Activated T-cell treated with anti-CD3 and anti-CD28 coated beads for 48 hours (primary cell): ENCODE measurements around the gene NRROS.
A peak's percentile ranks its signal among the peaks of the same experiment; 100 is the strongest.

Experiments
- DNase-seq: peaks from one replicate; pipeline ENCODE4 v3.0.0-alpha.2; 2020; ENCODE audit warnings: low read depth

NRROS gene

DNA sequence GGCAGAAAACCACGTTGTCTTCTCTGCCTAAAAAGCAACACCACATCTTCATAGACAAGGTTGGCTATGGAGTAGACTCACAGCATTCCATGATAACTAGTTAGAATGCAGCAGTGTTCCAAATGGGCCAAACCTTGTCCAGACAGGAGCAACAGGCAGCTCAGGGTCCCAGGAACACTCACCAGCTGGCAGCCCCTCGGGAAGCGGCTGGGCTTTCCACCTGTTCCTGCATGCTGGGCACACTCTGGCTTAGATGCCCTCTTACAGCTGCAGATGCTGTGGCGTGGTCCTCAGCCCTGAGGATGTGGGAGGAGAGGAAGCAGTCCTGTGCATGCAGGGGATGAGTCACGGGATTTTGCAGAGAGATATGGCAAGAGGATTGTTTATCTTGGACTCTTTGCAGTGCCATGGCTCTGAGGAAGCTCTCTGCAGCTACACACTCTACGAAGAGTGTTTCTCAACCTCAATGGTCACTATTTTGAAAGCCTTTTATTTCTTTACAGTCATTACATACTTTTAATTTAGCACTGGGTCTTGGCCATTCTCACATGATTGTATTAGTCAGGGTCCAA, 11.3 kb downstream of the NRROS start:
- no peak for DNase-seq

DNA sequence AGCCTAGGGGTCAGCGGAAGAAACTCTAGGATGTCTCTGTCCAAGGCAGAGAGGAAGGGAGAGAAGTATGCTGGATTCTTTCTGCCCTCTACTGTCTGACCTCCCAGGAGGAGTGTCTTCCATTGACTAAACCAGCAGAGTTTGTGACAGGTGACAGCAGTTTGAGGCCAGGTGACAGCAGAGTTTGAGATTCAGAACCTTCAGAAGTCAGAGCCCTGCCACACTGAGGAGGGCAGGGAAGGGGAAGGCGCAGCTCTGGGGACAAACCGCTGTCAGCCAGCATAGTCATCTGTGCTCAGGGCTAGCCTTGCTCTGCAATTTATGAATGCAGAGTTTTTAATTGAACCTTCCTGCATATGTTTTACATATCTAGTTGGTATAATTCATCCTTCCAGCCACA, 12.3 kb downstream of the NRROS start:
- no peak for DNase-seq

DNA sequence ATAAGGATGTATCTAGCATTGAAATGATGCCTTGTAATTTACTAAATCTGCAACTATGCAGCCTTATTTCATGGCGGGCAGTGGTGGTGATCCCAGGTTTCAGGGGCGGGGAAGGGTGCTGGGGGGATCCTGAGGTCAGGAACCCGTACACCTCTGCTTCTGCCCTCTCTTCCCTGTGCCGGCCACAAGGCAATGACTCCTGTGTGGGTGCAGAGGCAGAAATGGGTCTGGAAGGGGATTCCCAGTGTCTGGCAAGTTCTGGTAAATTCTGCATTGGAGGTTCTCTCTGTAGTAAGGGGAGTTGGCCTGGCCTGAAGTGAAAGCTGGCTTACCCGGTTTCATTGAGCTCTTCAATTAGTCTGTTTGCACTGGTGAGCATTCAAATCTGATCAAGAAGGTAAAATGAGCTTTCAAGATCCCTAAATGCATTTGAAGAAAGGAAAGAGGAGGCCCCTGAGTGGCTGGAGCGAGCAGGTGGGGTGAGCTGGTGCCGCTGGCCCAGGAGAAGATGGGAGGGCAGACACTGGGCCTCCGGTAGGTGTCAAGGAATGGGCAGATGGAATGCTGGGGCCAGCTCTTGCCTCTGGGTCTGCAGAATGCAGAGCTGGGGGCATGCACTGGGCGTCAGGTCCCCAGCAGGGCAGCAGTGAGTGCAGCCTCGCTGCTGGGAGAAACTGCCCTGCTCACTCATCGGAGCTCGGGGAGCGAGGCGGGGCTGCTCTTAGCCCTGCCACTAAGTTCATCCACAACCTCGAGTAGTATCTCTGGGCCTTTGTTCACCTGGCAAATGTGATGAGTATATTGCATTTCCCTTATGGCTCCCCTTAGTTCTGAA, 13.7 kb downstream of the NRROS start:
- DNase-seq: no peak

DNA sequence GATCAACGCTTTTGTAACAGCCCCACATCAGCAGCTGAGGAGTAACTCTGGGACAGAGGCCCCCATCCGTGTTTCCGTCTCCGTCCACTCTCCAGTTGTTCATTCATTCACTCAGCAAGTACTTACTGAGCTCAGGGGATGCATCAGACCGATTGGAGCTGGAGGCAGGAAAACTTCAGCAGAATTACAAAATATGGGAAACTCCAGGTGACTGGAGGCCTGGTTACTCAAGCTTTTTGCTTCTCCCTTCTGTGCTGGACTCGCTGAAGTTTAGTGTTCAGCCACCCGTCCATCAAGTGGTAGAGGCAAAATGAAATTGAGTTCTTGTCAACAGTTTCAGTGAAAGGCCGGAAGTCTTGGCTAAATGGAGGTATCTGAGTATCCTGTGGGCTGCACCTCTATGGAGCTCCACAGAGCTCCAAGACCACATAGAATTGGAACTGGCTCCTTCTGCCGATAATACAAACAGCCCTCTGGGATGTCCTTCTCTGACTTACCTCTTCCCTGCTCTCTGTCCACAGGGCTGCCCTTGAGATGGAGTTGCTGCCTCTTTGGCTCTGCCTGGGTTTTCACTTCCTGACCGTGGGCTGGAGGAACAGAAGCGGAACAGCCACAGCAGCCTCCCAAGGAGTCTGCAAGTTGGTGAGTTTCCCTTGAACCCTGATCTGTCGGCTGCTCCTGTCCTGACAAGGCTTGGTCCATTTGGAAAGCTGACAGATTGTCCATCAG, 14.7 kb downstream of the NRROS start:
- no peak for DNase-seq

DNA sequence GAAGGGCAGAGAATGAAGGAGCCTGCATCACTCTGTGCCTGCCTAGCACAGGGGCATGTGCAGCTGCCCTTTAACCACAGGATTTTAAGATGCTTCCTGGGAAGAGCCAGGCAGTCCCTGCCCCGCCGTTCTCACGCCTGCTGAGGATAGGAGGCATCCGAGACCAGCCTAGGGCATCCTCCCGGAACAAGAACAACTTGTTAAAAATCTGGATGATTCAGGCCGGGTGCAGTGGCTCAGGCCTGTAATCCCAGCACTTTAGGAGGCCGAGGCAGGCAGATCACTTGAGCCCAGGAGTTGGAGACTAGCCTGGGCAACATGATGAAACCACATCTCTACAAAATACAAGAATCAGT, 15.2 kb downstream of the NRROS start:
- no peak for DNase-seq

DNA sequence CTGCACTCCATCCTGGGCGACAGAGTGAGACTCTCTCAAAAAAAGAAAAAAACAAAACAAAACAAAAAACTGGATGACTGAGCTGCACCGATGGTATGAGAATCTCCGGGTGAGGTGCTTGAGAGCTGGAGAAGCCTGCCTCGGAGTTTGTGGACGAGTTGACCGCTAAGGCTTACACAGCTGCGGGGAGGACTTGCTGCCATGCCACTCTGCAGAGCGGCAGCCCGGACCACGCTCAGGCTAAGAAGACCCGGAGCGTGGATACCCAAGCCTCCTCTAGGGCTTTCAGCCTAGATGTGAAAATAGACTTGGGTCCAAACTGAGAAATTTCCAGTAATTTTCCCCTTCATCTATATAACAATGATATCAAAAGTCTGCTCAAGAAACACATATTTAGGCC, 16.0 kb downstream of the NRROS start:
- no peak for DNase-seq

DNA sequence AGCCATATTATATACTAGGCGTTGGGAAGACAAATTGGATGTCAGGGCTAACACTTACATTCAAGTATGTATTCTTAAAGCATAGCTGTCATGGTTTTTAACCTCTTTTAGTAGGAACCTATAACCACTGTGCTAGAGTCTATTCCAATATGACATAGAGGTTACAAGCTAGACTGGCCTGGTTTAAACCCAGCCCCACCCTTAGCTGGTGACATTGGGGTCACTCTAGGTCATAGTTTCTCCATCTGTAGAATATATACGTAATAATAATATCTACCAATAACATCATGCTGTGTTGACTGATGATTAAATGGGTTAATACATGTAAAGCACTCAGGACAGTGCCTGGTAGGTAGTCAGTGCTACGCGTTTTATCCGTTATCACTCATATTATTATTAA, 16.7 kb downstream of the NRROS start:
- no peak for DNase-seq

DNA sequence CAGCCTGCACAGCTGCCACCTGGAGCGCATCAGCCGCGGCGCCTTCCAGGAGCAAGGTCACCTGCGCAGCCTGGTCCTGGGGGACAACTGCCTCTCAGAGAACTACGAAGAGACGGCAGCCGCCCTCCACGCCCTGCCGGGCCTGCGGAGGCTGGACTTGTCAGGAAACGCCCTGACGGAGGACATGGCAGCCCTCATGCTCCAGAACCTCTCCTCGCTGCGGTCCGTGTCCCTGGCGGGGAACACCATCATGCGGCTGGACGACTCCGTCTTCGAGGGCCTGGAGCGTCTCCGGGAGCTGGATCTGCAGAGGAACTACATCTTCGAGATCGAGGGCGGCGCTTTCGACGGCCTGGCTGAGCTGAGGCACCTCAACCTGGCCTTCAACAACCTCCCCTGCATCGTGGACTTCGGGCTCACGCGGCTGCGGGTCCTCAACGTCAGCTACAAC, 20.4 kb downstream of the NRROS start:
- DNase-seq: no peak

DNA sequence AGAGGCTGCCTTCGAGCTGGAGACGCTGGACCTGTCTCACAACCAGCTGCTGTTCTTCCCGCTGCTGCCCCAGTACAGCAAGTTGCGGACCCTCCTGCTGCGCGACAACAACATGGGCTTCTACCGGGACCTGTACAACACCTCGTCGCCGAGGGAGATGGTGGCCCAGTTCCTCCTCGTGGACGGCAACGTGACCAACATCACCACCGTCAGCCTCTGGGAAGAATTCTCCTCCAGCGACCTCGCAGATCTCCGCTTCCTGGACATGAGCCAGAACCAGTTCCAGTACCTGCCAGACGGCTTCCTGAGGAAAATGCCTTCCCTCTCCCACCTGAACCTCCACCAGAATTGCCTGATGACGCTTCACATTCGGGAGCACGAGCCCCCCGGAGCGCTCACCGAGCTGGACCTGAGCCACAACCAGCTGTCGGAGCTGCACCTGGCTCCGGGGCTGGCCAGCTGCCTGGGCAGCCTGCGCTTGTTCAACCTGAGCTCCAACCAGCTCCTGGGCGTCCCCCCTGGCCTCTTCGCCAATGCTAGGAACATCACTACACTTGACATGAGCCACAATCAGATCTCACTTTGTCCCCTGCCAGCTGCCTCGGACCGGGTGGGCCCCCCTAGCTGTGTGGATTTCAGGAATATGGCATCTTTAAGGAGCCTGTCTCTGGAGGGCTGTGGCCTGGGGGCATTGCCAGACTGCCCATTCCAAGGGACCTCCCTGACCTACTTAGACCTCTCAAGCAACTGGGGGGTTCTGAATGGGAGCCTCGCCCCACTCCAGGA, 21.1 kb downstream of the NRROS start:
- no peak for DNase-seq

DNA sequence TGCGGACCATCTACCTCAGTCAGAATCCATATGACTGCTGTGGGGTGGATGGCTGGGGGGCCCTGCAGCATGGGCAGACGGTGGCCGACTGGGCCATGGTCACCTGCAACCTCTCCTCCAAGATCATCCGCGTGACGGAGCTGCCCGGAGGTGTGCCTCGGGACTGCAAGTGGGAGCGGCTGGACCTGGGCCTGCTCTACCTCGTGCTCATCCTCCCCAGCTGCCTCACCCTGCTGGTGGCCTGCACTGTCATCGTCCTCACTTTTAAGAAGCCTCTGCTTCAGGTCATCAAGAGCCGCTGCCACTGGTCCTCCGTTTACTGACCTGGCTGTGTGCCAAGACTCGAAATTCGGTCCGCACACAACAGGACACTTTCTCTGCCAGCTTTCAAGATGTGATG, 21.9 kb downstream of the NRROS start:
- no peak for DNase-seq

DNA sequence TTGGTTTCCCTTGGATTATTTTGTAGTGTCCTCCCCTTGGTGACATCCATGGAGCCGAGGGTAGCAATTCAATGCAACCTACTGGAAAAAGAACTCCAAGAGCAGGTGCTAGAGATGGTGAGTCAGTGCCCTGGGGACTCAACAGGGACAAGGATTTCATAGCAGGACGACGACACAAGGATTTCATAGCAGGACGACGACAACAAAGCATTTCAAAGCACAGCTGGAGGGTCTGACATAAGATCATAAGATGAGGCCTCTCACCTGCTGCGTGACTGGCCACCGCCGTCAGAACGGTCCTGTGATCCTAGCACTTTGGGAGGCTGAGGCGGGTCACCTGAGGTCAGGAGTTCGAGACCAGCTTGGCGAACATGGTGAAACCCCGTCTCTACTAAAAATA, 22.5 kb downstream of the NRROS start:
- DNase-seq: no peak

DNA sequence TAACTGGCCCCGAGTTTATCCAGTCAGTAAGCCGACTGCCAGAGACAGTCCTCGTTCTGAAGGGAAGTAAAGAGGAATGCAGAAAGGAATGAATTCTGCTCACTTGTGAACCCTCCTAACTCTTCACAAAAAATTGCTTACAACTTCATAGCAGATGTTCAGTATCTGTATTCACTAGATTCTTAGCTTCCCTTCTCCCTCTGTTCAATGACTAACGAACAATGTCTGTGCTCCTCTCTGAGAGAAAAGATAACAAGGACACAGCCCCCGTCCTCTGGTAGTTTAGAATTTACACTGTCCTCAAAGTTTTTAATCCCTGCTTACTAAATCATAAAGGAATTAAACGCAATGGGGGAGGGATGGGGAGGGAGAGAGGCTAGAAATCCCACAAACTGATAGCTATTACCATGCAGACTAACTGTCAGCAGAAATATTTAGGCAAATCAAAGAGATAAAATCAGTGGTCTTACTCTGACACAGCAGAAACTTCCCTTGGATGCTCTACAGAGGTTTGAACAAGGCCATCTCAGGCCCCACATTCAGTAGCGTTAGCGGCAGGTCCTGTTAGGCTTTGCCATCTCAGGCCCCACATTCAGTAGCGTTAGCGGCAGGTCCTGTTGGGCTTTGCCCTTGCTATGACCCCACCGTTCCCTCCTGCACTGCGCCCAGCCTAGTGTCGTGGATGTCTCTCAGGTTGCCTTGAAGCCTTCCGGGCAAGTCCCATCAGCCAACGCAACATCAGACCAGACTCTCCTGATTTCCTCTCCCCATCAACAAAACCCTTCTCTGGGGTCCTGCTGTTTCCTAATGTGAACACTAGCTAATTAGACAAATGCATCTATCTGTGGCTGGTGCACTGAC, 23.4 kb downstream of the NRROS start:
- DNase-seq: no peak

DNA sequence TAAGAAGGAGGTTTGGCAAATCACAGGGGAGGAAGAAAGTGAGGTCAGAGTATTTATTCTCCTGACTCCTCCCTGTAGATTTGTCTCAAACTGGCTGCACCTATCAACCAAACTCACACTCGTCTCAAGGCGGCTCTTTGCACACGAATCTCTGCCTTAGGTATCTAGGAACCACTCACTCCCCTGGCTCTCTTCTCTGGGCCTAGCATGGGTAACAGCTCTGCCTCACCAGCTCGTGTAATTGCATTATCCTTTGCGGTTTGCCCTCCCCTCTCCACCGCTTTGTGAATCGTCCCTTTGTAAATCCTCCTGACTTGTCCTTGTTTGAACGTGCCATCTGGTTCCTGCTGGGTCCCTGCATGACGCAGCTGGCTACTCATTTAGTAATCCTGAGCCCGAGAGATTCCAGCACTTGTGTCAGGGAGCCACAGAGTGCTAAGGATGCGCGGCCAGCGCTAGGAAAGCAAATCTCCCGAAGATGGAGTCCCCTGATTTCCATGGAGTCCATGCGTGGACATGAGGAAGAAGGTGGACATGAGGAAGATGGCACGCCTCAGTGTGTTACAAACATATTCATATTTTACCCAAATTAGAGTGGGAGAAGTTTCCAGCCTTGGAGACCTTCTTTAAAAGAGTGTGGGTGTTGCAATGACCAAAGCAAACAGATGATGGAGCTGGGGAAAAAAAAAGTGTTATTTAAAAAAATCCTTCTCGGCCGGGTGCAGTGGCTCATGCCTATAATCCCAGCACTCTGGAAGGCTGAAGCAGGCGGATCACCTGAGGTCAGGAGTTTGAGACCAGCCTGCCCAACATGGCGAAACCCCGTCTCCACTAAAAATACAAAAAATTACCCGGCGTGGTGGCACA, 26.7 kb downstream of the NRROS start:
- no peak for DNase-seq

DNA sequence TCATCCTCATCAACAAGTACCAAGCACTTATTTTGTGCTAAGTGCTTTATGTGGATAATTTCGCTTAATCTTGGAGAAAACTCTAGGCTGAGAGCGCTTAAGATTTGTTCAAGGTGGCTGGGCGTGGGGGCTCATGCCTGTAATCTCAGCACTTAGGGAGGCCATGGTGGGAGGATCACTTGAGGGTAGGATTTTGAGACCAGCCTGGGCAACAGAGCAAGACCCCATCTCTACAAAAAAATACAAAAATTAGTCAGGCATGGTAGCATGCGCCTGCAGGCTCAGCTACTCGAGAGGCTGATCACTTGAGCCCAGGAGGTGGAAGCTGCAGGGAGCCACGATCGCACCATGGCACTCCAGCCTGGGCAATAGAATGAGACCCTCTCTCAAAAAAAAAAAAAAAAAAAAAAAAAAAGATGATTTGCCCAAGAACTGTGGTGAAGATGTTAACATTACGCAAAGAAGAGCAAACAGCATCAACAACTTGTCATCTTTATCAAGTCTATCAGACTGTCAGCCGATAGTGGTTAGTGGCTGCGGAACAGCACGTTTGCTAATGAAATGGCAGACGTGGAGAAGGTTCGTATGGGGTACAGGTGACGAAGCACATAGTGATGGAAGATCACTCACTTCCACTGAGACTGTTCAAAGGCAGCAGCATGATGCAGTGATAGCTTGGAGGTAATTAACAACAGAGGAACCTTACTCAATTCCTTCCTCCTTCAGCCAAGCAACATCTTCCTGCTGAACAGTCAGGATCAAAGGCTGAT, 27.7 kb downstream of the NRROS start:
- no peak for DNase-seq

DNA sequence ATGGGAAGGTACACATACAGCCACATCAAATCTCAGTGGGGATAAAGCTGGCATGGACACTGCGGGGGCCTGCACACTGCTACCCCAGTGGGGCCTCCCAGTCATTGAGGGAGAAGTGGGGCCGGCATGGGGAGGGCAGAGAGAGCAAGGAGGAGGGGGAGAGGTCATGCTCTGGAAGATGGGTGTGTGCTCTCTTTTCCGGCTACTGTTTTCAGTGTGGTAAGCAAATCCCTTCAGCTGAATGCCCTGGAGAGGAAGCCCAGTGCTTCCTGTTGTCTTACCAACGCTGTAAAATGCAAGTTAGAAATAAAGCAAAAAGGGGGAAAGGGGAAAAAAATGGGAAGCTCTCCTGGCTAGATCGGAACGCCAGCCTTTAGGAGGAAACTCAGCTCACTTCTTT, 30.8 kb downstream of the NRROS start:
- DNase-seq: no peak

DNA sequence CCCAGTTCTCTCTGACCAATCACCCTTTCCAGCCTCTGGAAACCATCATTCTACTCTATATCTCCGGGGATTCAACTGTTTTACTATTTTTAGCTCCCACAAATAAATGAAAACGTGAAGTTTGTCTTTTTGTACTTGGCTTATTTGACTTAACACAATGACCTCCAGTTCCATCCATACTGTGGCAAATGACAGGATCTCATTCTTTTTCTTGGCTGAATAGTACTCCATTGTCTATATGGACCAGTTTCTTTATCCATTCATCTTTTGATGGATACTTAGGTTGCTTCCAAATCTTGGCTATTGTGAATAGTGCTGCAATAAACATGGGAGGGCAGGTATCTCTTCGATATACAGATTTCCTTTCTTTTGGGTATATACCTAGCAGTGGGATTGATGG, 34.1 kb downstream of the NRROS start:
- no peak for DNase-seq

DNA sequence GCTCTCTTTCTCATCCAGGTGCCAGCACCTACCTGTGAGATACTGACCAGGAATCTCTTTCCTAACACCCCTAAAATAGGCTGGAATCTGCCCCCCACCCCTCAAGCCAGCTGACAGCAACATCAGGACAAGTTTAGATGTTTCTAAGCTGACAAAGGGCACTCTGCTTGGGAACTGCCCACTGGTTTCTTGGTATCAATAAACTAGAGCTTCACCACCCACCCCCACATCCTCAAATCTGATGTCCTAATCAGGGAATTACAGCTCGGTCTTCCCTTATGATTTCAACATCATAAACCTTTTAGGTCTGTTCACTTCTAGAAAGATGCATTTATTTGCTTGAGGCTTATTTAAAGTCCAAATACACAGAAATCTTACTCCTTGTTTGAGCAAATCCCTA, 37.9 kb downstream of the NRROS start:
- DNase-seq: no peak

DNA sequence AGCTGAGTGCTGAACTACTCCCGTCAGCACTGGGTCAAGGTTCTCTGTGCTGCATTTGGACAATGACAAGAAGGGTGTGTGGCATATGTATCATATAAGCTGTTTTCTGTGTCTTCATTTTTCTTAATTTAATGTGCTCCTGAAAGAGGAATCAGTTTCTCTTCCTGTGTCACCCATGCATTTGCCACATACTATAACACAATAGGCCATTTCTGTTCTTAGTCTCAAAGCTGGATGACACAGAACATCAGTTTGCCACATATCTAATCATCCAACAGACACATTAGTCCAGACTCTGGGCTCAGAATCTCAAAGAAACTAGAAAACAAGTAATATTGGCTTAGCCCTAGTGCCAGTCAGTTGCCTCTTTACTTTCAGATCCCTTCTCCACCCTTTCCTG, 38.4 kb downstream of the NRROS start:
- no peak for DNase-seq

DNA sequence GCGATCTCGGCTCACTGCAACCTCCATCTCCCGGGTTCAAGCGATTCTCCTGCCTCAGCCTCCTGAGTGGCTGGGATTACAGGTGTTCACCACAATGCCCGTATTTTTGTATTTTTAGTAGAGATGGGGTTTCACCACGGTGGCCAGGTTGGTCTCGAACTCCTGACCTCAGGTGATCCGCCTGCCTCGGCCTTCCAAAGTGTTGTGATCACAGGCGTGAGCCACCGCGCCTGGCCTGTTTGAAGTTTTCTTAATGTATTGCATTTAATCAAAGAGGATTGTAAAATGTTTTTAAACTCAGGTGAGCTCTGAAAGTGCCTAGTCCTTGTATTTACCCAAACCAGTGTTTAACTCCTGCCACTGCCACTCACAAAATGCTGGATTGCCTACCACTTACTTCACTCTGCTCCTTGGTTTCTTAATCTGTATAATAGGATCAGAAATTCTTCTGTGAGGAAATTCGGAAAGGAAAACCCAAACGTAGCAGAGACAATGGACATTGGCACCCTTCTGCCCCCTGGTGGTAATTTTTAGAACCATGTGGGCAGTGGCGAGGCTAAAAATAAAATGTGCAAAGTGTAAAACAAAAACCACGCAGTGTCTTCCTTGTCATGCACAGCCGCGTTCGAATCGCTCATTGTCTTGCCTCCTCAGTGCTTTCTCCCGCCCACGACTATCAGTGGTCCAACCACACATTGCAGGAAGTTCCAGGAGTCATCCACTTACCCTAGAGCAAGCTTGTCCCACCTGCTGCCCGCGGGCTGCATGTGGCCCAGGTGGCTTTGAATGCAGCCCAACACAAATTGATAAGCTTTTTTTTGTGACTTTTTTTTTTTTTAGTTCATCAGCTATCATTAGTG, 45.3 kb downstream of the NRROS start:
- peak; percentile 40 for DNase-seq
